ENCODE results near the gene GPR179.

Gene GPR179

DNA sequence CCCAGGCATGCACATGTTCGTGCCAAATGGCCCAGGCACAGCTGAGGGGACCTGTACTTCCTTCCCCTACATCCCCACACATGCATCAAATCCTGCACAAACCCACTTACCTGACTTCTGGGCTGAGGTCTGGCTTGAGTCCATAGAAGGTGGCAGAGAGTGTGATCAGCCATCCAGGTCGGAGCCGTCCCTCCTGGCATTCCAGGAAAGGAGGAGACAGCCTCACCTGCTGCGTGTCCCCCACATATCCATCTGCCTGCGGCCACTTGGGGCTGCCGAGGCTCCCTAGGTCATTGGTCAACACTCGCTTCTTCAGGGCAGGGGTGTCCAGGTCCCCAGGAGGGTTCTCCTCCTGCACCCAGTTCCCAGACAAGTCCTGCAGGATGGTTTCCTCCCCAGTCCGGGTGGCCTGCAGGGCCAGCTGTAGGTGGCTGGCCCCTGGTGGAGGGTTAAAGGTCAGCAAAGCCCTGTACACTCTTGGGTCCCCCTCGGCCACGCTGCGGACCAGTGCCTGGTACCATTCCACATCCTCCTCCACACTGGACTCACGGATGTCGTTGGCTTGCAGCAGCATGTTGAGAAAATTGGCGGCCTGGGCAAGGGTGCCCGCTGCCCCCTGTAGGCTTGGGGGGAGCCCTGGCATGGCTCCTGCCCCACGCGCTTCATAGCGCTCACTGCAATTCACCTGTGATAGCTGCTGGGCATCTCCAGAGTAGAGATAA lies 709 bp downstream of the GPR179 start:
- no peak for DNase-seq (ENCODE audit: low spot score)

DNA sequence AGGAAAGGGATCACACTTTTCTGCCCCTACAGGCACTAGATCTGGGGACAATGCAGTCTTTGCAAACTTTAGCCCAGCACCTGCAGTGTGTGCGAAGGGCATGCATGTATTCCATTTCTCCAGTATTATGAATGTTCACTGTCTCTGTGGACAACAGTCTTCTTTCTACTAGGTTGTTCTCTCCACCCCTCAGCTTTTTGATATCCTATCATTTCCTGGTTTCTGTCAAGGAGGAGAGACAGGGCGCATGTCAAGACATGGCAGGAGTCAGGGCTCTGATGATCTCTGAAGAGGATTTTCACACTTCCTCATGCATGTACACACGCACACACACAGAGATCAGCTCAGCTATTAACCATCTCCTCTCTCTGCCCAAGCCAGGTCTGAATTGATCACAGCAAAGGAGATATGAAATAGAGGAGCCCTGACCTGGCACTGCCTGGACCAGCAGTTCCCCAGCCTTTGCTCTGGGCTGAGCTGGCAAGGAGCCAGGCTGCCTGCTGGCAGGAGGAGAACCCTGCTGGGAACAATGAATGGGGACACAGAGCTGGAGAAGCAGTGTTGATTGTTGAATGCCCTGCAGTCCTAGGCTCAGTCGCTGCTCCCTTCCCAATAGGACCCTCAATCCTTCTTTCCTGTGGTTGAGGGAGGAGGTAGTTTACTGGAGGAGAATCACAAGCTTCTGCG lies 2.6 kb downstream of the GPR179 start:
- peak; percentile 94 for DNase-seq (ENCODE audit: low spot score)

DNA sequence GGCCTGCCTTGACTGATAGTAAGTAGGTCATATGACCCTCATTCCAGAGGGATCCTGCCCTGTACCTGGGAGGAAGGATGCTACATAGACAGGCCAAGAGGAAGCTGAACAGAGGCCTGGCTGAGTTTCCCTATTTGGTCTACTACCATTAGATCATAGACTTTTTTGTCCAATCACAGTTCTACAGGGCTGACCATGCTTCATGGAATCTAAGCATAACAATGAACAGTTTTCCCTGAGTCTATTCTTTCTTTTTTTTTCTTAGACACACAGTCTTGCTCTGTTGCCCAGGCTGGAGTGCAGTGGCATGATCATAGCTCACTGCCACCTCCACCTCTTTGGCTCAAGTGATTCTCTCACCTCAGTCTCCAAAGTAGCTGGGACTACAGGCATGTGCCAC lies 3.9 kb downstream of the GPR179 start:
- no peak for DNase-seq (ENCODE audit: low spot score)

DNA sequence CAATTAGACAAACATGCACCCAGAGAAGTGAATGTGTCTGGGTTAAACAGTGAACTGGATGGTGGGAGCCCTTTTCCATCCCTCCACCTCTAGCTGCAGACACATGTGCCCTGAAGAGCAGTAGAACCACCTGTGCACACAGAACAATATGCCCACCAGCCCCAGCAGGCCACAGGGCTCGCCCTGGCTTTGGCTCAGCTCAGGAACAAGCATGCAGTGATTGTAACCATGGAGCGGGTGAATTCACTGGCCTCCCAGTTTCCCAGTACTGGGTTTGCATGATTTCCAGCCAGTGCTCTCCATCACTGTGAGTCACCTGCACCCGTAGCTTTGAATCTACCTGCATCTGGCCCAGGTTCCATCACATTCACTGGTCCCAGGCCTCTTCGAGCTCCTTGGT lies 5.2 kb downstream of the GPR179 start:
- no peak for DNase-seq (ENCODE audit: low spot score)

DNA sequence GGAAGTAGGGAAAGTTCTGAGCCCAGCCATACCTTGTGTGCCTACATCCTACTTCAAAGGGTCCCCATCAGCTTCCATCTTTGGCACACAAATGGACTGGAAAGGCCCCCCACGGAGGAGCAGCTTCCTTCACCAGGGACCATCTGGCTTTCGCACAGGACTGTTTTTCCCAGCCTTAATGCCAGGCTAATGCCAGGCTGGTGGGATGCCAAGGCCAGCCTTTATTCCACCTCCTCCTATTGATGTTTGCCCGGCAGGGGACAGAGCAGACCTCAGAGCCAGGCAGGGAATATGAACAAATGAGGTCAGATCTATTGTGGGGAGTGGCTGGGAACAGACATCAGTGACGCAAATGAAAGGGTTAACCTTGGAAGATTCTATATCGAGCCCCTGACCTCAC lies 5.7 kb downstream of the GPR179 start:
- no peak for DNase-seq (ENCODE audit: low spot score)

DNA sequence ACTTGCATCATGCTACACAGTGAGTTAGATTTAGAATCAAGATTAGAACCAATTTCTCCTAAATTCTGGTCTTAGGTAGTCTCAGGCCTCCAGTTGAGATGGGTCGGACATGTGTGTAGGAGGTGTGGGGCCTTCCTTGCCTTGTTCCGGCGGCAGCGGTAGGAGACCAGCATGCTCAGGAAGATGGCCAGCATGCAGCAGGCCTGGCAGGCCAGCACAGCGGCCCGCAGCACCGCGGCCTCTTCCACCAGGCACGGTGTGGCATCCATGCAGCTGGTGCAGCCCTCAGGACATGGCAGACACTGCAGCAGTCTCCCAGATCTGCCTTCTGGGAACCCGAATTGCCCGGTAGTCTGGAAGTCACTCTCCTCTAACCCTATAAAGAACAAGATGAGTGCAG lies 6.9 kb downstream of the GPR179 start:
- DNase-seq (ENCODE audit: low spot score), result no peak

DNA sequence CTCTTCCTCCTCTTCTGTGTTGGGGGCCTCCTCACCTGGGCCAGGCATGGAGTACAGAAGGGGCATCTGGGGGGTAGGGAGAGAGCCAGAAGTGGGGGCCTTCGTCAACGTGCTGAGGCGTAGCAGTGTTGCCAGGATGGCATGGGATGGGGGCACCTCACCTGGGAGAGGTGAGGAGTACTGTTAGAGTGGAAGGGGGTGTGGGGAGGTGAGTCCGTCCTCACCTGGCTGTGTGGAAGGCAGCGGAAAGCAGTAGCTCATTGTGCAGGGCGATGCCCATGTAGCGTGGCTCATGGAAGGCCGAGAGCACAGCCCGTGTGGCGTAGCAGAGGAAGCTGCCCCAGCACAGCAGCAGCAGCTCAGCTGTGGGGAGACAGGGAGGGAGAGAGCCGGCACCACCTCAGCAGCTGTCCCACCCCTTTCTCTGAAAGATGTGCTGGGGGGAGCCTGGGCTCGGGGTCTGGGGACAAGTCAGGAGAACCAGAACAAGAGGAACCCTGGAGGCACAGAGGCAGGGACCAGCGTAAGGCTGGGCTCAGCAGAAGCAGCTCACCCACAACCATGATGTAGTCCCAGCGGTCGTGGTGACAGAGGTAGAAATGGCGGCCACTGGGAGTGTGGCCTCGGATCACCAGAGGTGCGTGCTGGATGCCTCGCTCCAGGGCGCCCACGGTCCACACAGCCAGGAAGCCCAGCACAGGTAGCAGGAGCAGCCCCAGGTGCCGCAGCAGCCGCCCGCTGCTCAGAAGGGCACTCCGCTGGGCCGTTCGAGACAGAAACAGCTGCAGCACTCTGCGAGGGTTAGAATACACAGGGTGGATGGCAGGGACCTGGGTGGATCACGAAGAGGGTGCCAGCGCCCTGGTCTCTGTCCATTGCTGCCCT lies 9.0 kb downstream of the GPR179 start:
- no peak for DNase-seq (ENCODE audit: low spot score)

DNA sequence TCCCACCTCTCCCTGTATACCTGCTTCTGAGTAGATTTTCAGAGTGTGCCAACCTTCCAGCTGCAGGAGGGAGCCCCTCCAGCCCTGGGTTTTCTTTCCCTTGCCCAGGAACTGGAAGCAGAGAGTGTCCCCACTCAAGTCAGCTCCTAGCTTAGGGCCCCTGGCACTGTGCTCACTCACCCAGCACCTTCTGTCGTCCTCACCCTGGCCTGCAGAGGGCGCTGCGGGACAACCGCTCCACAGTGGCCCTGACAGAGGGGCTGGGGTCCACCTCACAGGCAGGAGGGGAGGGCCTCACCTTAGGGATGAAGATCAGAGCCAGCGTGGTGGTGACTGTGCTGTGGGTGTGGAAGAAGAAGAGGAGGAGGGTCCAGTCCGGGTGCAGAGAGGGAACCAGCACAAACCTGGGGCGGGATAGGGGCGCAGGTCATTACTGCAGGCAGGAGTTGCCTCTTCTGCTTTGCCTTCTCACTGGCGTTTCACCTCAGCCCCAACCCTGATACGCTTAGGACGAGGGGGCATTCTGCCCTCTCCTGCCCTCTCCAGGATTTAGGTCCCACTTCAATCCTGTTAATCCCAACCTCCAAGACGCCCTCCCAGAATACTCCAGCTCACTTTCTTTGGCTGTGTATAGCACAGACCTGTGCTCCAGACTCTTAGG lies 10.0 kb downstream of the GPR179 start:
- DNase-seq (ENCODE audit: low spot score), result no peak

DNA sequence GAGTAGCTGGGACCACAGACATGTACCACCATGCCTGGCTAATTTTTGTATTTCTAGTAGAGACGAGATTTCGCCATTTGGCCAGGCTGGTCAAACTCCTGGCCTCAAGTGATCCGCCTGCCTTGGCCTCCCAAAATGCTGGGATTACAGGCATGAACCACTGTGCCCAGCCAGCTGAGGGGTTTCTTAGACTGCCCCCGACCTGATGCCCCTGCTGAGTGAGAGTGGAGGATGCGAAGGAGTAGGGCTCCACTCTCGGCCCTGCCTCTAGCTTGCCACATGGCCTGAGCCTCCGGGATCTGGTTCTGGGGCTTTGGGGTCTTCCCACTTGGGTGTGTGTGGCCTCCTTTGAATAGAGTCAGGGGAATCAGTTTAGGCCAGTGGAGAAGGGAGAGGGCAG lies 11.0 kb downstream of the GPR179 start:
- DNase-seq (ENCODE audit: low spot score), result no peak

DNA sequence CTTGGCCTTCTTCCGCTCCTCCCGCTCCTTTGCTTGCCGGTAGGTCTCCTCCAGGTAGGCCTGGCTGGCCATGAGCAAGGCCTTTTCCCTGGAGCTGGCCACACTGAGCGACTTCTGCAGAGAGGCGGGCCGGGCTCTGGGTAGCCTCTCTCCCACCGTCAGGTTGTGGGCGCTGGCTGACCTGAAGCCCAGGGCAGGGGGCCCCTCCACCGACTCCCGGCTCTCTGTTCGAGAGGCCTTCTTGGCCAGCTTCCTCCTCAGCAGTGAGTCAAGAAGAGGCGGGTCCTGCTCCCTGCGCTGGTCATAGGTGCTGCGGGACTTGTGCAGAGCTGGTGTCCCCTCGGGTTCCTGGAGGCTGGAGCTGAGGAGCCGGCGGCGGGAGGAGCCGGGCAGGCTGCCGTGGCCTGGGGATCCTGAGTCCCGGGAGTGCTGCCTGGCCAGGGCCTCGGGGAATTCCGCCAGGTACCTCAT lies 12.8 kb downstream of the GPR179 start:
- no peak for DNase-seq (ENCODE audit: low spot score)

DNA sequence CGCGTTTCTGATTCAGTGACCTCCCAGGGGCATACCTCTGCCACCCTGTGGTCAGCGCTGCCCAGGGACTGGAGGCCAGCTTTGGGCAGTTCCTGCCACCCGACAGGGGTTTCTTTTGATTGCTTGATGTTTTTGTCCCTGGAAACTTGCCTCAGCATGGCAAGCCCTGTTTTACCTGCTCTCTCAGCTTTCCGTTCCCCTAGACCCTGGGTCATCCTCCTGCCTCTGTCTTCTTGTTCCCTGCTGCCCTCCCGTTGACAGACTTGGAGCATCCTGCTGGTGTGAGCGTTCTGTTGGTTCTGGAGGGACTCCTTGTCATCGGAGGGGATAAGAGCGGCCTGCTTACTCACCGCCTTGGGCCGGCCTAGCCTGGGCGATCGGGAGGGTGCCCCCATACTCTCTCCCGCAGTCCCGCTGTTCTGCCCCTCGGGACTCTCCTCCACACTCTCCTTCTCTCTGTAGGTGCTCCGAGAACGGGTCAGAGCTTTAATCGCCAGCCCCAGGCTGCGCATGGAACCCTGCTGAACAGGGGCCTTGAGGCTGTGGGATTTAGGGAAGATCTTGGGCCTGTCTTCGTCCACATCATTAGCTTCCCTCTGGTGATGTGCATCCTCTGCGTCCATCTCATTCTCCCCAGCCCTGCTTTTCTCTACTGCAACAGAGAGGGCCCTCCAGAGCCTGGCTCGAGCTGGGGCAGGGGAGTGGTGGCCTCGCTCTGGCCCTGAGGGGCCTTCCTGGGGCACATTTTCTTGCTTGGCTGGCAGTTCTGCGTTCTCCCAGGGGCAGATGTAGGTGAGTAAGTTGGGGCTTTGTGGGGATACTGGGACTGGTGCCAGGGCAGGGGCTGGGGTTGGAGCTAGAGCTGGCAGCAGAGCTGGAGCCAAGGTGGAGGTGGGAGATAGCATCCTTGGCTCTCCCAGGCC lies 13.7 kb downstream of the GPR179 start:
- no peak for DNase-seq (ENCODE audit: low spot score)

DNA sequence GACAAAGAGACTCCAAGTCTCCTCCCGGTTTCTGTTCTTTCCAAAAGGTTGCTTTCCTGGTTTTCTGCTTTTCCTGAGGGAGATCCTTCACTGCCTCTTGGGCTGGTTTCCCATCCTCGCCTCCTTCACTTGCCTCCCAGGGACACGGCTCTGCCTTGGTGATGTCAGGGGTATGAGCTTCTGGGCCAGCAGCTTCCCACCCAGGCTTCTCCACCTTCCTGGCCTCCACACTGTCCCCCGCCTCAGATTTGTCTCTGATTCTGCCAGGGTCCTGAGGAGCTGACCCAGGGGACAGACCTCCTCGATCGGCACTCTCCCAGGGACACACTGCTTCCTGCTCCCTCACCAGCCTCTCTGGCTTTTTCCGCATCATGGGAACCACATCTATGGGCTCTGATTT lies 14.5 kb downstream of the GPR179 start:
- DNase-seq (ENCODE audit: low spot score), result no peak

DNA sequence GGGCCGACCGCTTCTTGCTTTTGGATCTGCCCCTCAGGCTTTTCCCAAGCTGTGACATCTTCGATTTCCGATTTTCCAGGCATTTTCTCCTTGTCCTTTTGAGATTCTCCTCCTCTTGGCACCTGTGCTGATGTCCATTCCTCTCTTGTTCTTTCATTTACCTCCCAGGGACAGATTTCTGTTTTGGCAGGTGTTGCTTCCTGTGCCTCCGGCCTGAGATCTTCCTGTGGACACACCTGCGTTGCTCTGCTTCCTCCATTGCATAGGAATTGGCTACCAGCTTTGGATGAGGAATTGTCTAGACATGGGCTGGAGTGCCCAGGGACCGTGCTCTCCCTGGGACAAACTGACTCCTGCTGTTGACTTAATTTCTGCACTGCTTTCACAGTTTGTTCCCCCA lies 15.1 kb downstream of the GPR179 start:
- DNase-seq (ENCODE audit: low spot score), result no peak

DNA sequence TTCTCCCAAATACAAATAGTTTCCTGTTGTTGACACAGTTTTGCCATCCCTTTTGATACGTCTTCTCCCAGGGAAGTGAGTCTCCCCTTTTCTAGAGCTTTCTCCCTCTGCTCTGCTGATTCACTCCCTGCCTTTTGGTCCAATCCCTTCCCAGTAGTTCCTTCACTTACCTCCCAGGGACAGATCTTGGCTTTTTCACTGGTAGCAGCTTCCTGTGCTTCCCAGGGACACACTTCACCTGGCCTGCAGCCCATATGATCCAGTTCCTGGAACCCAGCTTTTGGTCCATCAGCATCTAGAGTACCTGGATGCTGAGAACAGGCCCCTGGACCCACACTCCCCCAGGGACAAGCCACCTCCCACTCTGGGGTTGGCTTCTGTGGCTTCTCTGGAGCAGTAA lies 15.8 kb downstream of the GPR179 start:
- no peak for DNase-seq (ENCODE audit: low spot score)

DNA sequence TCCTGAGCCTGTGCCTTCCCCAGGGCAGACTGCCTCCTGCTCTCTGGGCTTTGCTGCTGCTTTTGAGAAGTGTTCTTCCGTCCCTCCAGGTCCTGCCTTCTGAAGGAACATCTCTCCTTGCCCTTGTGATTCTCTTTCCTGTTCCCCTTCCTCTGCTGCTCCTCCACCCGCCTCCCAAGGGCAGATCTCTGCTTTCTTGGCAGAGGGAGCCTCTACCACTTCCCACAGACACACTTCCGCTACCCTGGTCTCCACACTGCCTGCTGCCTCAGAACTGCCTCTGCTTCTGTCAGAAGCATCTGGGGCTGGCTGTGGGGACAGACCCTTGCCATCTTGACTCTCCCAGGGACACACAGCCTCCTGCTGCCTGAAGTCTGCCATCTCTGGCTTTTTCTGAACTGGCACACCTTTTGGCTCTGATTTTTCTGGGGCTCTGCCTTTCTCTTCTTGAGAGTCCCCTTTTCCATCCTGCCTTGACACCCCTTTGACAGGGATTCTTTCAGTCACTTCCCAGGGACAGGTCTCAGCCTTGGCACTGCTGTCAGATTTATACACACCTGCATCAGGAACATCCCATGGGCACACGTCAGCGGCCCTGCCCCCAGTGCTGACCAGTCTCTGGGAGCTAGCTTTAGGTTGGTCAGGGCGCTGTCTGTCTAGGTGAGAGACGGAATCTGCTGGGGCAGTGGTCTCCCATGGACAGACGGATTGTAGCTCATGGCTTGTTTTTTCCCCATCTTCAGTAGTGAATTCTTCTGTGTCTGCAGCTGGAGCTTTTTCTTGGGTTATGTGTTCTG lies 16.6 kb downstream of the GPR179 start:
- no peak for DNase-seq (ENCODE audit: low spot score)

DNA sequence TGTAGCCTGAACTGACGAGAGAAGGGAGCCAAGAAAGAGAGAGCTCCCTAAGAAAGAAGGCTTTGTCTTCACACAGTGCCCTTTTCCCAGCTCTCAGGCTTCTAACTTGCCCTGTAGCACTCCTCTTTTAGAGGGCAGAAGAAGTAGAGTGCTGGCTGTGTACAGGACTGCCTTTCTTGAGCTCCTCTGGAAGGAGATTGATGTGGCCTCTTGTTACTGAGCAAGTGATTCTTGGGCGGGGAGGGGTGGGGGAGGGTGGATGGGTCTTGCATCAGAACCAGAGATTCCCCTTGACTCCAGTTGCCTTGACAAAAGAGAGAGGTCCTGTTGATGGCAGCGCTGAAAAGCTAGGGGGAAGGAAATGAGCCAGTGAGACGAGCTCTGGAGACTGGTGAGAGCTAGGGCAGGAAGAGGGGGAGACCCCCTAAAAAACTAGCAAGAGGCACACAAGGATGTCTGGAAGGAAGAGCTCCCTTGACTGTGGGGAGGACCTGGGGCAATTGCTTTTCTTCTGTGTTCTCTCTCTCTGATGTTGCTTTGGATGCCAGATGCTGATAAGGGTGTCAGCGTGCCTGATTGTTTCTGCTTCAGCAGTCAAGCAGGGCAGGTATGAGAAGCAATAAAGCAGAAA lies 18.4 kb downstream of the GPR179 start:
- peak; percentile 75 for DNase-seq (ENCODE audit: low spot score)

DNA sequence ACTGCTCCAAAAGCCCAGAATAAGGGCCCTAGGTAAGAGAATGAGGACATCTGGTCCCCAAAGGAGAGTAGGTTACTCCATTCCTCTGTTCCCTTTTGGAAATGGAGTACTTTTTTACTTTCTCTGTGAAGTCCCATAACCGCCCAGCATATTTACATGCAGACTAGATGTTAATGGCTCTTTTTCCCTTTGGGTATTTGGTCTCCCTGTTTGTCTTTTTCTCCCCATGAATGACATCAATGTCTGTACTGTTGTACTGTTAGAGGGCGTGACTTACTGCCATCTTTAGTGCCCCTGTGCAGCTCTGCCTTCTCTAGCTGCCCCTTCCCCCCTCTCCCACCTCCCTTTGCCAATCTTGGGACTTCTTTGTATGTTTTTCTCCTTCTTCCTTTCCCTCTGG lies 19.0 kb downstream of the GPR179 start:
- DNase-seq (ENCODE audit: low spot score), result peak; percentile 68

DNA sequence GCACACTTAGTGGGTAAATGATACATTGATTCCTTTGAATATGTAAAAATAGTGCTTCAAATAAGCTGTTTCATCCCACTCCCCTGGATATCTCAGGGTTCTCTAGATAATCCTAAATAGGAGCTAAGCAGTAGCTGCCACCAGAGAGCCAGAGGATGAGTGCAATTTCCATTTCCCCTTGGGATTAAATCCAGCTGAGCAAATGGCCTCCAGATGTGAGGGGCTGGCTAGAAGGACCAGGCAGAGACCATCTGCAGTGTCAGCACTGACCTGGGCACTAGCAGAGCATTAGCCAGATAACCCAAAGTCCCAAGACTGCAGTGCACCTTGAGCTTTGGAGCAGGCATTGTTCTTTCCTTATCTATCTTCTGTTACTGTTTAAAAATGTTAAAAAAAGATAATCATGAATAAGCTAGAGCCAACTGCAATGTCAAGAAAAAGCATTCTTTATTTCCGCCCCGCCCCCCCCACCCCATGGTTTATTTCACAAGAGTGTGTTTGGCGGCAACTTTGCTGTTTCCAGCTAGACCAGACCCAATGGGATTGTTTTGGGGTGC lies 19.5 kb downstream of the GPR179 start:
- no peak for DNase-seq (ENCODE audit: low spot score)

DNA sequence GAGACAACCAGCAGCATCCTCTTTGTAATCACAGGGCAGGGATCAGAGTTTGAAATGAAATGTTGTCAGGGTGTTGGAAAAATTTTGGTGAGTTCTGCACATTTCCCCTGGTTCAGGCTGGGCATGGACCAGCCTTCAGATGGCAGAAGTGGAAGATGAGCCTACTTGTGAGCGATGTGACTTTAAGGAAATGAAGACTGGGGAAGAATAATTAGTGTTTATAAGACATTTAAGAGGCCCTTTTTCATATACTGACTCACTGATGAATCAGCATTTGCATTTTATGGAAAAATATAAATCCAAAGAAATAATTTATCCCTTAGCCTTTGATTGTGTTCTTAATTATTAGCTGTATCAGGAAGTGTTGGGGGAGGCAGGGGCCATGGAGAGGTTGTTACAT lies 20.9 kb downstream of the GPR179 start:
- DNase-seq (ENCODE audit: low spot score), result no peak

All from globus pallidus (tissue), 1 donor.